ENCODE results near the gene HAVCR2. TPM values are rescaled to one million over a fixed set of nuclear protein-coding genes. Genes with fewer than 3 reads are reported as not detected.

Gene HAVCR2
- total RNA-seq (1 to 10 TPM; 3.1 to 3.2 TPM), polyA plus RNA-seq (ENCODE audit: insufficient read depth, low read depth, low replicate concordance) (3.6 TPM)
- long read RNA-seq, donor 1, partial matches to known transcripts, result 0 of 2 reads
- long read RNA-seq, donor 1, other reads (novel, unspliced or antisense), result 0 of 2 reads
- long read RNA-seq, donor 2, partial matches to known transcripts, result 0 of 1 reads
- long read RNA-seq, donor 2, other reads (novel, unspliced or antisense), result 0 of 1 reads

DNA sequence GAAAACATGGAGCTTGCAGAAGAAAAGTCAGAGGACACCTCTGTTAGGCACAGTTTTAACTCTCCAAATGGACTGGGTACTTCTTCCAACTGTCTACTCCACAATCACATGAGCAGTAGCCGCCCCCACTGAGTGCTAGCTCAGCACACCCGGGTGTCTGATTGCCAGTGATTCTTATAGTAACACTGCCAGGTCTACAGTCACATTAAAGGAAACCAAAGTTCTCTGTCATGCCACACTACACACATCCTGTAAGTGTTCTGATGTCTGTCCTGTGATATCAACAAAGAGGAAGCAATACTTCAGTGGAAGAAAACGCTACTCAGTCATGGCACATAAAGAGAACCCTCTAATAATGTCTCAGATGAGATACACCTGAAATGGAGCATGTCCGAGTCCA lies at the start of gene HAVCR2:
Gene HAVCR2 (minus strand): TSS at position 69 of the 400 bp plus-strand sequence. CDS start 61 bp downstream, at position 8.
- WGBS, 2 donors, result 65 to 73% methylated on average over 4 of the region's 4 CpGs
- H3K4me3 ChIP-seq, result no peak within 1 kb of the TSS

DNA sequence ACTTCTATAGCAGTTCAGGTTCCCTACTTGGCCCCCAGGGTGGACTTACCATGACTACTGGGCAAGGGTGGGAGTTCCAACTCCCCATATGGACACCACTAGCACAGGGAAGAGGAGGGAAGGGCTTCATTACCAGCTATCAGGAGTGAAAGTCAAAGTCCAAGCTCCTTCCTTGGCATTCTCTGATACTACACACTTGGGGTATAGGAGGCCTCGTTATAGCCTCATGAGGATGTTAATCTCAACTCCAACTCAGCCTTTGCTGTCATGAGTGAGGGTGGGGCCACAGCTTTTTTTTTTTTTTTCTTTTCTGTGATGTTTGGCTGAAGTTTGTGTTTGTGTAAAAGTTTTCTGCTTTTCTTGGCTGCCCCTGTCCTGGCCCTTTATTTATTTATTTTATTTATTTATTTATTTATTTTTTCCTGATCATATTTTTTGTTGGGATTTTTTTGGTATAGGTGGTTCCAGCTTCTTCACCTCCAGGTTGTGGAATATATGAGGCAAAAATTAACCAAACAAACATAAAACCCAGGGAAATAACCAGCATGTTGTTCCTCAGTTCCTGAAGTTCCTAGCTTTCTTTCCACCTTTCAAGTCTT lies 48.5 kb upstream of the HAVCR2 start:
- no peak overlapping the region for H3K27ac ChIP-seq
- intact Hi-C loops (cut with DNase I; ENCODE audit: low total_unique reads), result no loop called here
- no peak overlapping the region for H3K4me3 ChIP-seq
- H3K4me1 ChIP-seq, result no peaks in the 10 kb centered on the region
- H3K27me3 ChIP-seq, result no peaks in the 10 kb centered on the region
- no peak for DNase-seq
- WGBS, 2 donors, result 27 to 68% methylated on average over 1 of the region's 1 CpG
- H3K9me3 ChIP-seq, result no peaks in the 10 kb centered on the region
- TF ChIP-seq POLR2A (IDR thresholded peaks at IDR 0.05), result no peak
- TF ChIP-seq, protein P1, sequence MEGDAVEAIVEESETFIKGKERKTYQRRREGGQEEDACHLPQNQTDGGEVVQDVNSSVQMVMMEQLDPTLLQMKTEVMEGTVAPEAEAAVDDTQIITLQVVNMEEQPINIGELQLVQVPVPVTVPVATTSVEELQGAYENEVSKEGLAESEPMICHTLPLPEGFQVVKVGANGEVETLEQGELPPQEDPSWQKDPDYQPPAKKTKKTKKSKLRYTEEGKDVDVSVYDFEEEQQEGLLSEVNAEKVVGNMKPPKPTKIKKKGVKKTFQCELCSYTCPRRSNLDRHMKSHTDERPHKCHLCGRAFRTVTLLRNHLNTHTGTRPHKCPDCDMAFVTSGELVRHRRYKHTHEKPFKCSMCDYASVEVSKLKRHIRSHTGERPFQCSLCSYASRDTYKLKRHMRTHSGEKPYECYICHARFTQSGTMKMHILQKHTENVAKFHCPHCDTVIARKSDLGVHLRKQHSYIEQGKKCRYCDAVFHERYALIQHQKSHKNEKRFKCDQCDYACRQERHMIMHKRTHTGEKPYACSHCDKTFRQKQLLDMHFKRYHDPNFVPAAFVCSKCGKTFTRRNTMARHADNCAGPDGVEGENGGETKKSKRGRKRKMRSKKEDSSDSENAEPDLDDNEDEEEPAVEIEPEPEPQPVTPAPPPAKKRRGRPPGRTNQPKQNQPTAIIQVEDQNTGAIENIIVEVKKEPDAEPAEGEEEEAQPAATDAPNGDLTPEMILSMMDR (IDR thresholded peaks at IDR 0.05), result no peak
- no peaks in the 10 kb centered on the region for H3K36me3 ChIP-seq (ENCODE audit: low read depth, missing control alignments)

More for the DNA sequence above, at the start of gene HAVCR2:
- no peaks in the 10 kb centered on the region for H3K27me3 ChIP-seq
- intact Hi-C loops (cut with DNase I; ENCODE audit: low total_unique reads), result no loop called here
- no peaks in the 10 kb centered on the region for H3K9me3 ChIP-seq
- no peaks in the 10 kb centered on the region for H3K4me1 ChIP-seq
- H3K27ac ChIP-seq, result no peak within 1 kb of the TSS
- TF ChIP-seq, protein P1 (IDR thresholded peaks at IDR 0.05), result no peak
- TF ChIP-seq POLR2A (IDR thresholded peaks at IDR 0.05), result no peak
- H3K36me3 ChIP-seq (ENCODE audit: low read depth, missing control alignments), result no peaks in the 10 kb centered on the region
- DNase-seq, result peak; percentile 32

DNA sequence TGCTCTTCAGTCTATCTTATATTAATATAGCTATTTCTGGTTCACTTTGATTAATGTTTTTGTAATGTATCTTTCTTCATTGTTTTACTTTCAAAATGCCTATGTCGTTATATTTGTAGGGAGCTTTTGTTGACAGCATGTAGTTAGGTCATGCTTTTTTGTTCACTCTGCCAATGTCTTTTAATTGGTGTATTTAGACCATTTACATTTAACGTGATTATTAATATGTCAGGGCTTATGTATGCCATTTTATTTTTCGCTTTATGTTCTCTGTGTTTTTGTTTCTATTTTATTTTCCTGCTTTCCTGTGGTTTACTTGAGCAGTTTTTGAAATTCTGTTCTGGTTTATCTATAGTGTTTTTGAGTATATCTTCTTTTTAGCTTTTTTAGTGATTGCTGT lies 46.5 kb upstream of the HAVCR2 start:
- Histone ChIP-seq H3K9me3 (no peaks in the 10 kb centered on the region), H3K27ac (no peak overlapping the region), H3K4me1 (no peaks in the 10 kb centered on the region), H3K4me3 (no peak overlapping the region), H3K36me3 (ENCODE audit: low read depth, missing control alignments) (no peaks in the 10 kb centered on the region), H3K27me3 (no peaks in the 10 kb centered on the region)
- DNase-seq, result no peak
- WGBS, 2 donors, result 83 to 88% methylated on average over 3 of the region's 3 CpGs
- intact Hi-C loops (cut with DNase I; ENCODE audit: low total_unique reads), result no loop called here
- no peak for TF ChIP-seq POLR2A (IDR thresholded peaks at IDR 0.05)
- TF ChIP-seq, protein P1 (IDR thresholded peaks at IDR 0.05), result no peak

DNA sequence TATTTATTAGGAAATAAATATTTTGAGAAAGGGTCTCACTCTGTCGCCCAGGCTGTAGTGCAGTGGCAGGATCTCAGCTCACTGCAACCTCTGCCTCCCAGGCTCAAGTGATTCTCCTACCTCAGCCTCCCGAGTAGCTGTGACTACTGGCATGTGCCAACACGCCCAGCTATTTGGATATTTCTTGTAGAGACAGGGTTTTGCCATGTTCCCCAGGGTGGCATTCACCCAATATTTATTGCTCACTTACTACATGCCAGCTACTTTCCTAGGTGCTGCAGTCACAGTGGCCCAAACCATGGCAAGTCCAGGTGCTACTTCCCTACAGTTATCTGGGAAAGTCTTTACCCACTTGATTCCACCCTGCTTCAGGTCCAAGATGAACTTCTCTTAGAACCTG lies 42.2 kb upstream of the HAVCR2 start:
- TF ChIP-seq, protein P1 (IDR thresholded peaks at IDR 0.05), result no peak
- no peak for TF ChIP-seq POLR2A (IDR thresholded peaks at IDR 0.05)
- H3K4me1 ChIP-seq, result no peaks in the 10 kb centered on the region
- no peak overlapping the region for H3K4me3 ChIP-seq
- H3K27me3 ChIP-seq, result no peaks in the 10 kb centered on the region
- 90% methylated on average over 3 of the region's 3 CpGs for WGBS, 2 donors
- no peak for DNase-seq
- no peak overlapping the region for H3K27ac ChIP-seq
- intact Hi-C loops (cut with DNase I; ENCODE audit: low total_unique reads), result no loop called here
- H3K36me3 ChIP-seq (ENCODE audit: low read depth, missing control alignments), result no peaks in the 10 kb centered on the region
- no peaks in the 10 kb centered on the region for H3K9me3 ChIP-seq
